GM23248 (cell line): Measurements from ENCODE around the gene SF3B2. TPM values are rescaled to one million over a fixed set of nuclear protein-coding genes. Genes with fewer than 3 reads are reported as not detected.

Experiments used
- DNase-seq: peaks from one replicate; pipeline ENCODE4 v3.0.0-alpha.2; 2015
- H2AFZ ChIP-seq: fragments of 200-600 bp; sonication (generic); 2 replicates; pipeline ENCODE4 v1.6.1; 2016; ENCODE audit warnings: antibody characterized with exemption
- H3F3A ChIP-seq: fragments of 200-600 bp; sonication (generic); 2 replicates; pipeline ENCODE4 v1.6.1; 2016; ENCODE audit warnings: mild to moderate bottlenecking, antibody characterized with exemption, mixed run types; ENCODE audit not compliant: insufficient read depth
- H3K27ac ChIP-seq: fragments of 200-600 bp; sonication (generic); 2 replicates; pipeline ENCODE4 v1.5.1; 2016; ENCODE audit warnings: mild to moderate bottlenecking
- H3K27me3 ChIP-seq: fragments of 200-600 bp; sonication (generic); replicated peaks from 2 replicates; pipeline ENCODE4 v1.6.1; 2016; ENCODE audit warnings: mild to moderate bottlenecking; ENCODE audit not compliant: insufficient read depth
- H3K36me3 ChIP-seq: fragments of 200-600 bp; sonication (generic); 2 replicates; pipeline ENCODE4 v1.6.1; 2016; ENCODE audit warnings: low read depth, mild to moderate bottlenecking
- H3K4me1 ChIP-seq: fragments of 200-600 bp; sonication (generic); 2 replicates; pipeline ENCODE4 v1.6.1; 2016; ENCODE audit warnings: mild to moderate bottlenecking; ENCODE audit not compliant: insufficient read depth
- H3K4me2 ChIP-seq: fragments of 200-600 bp; sonication (generic); one replicate; pipeline ENCODE4 v1.6.1; 2016; ENCODE audit warnings: mild to moderate bottlenecking; ENCODE audit not compliant: unreplicated experiment
- H3K4me3 ChIP-seq: fragments of 200-600 bp; sonication (generic); 2 replicates; pipeline ENCODE4 v1.5.1; 2016; ENCODE audit warnings: mild to moderate bottlenecking
- H3K79me2 ChIP-seq: fragments of 200-600 bp; sonication (generic); 2 replicates; pipeline ENCODE4 v1.6.1; 2016; ENCODE audit warnings: mild to moderate bottlenecking; ENCODE audit not compliant: insufficient read depth
- H3K9ac ChIP-seq: fragments of 200-600 bp; sonication (generic); 2 replicates; pipeline ENCODE4 v1.6.1; 2016; ENCODE audit warnings: mild to moderate bottlenecking
- H3K9me2 ChIP-seq: fragments of 200-600 bp; sonication (generic); 2 replicates; pipeline ENCODE4 v1.6.1; 2016; ENCODE audit warnings: mixed run types, mild to moderate bottlenecking, moderate library complexity; ENCODE audit not compliant: insufficient read depth
- H3K9me3 ChIP-seq: fragments of 200-600 bp; sonication (generic); one replicate; pipeline ENCODE4 v1.6.1; 2017; ENCODE audit warnings: low read depth
- H4K20me1 ChIP-seq: fragments of 200-600 bp; sonication (generic); 2 replicates; pipeline ENCODE4 v1.6.0; 2016; ENCODE audit not compliant: insufficient read depth
- EZH2 ChIP-seq: fragments of 200-600 bp; sonication (generic); IDR thresholded peaks from 2 replicates; pipeline ENCODE4 v1.6.1; 2018; ENCODE audit warnings: antibody characterized with exemption, mild to moderate bottlenecking; ENCODE audit not compliant: insufficient read depth, poor library complexity, severe bottlenecking
- EZH2phosphoT487 ChIP-seq: fragments of 200-600 bp; sonication (generic); IDR thresholded peaks from 2 replicates; pipeline ENCODE4 v1.6.1; 2018; ENCODE audit warnings: antibody characterized with exemption, moderate library complexity, mild to moderate bottlenecking, low read depth; ENCODE audit not compliant: insufficient read depth
- WGBS, 2 experiments: methylation state at CpG; one replicate each; pipeline ENCODE4 v1.1.6; 2015 to 2017; ENCODE audit warnings: low lambda C conversion rate in 2 of 2, low coverage in 1 of 2; ENCODE audit errors: missing lambda C conversion rate in 2 of 2; 5-methylcytosine and 5-hydroxymethylcytosine counted together
- in situ Hi-C: fragments of 300-500 bp; cut with MboI; formaldehyde crosslinking; loops from 2 replicates; pipeline ENCODE4 v1.15.0; 2020
- polyA plus RNA-seq: library from polyadenylated mRNA; unstranded; fragments of >200 nt; fragmentation: Nextera tagmentation; extraction: Ambion mirVana; gene quantifications from 2 replicates; pipeline ENCODE4 v1.2.1, GENCODE V29; 2016
- total RNA-seq: library from RNA; depleted of rRNA; stranded (reverse); fragments of >200 nt; shearing (Covaris generic); gene quantifications from 2 replicates; pipeline ENCODE4 v1.2.3, GENCODE V29; 2014

Gene SF3B2
- total and polyA plus RNA-seq, 2 experiments from 2014 or later, result 117 to 152 TPM

DNA sequence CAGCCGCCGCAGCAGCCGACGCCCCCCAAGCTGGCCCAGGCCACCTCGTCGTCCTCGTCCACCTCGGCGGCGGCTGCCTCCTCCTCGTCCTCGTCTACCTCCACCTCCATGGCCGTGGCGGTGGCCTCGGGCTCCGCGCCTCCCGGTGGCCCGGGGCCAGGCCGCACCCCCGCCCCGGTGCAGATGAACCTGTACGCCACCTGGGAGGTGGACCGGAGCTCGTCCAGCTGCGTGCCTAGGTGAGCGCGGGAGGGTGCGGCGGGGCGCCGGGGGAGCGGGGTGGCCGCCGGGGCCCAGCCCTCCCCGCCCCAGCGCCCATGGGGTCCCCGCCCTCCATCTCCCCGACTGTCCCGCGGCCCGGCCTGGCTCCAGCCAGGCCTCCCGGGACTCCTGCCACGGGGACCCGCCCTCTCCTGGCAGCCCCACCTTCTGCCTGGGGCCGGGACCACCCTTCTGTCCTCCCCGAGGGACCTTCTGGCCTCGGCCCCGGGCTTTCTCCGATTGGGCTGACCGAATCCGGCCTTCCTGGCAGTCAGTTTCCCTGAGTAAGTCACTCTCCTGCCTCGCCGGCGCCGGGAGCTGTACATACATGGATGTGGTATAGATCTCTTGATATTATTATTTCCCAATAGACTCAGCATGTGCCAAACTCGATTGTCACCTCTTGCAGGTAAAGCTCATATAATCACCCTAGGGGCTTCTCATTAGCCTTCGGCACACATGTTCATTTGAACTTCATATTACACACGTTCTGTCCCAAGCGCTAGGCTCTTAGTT, 18.6 kb downstream of the SF3B2 start:
- peak overlapping the region; percentile 57 for H2AFZ ChIP-seq

GRCh38 chr11:66071381-66071801, 19.2 kb downstream of the SF3B2 start:
- peaks cover 13% of the 10 kb centered on the region for H3K4me1 ChIP-seq
- in situ Hi-C loops, result no loop called here
- H4K20me1 ChIP-seq, result 0 out of 2 replicates have a peak, but pooled peaks cover 3% of the 10 kb centered on the region
- H2AFZ ChIP-seq, result peak overlapping the region; percentile 57
- H3K9me3 ChIP-seq, result no peaks in the 10 kb centered on the region
- H3K9ac ChIP-seq, result peak overlapping the region; percentile 87
- peak overlapping the region; percentile 90 for H3K4me3 ChIP-seq
- peak overlapping the region; percentile 62 for H3K27ac ChIP-seq
- H3K27me3 ChIP-seq, result no peaks in the 10 kb centered on the region
- 0 to 3% methylated on average over 2 of the region's 2 CpGs for WGBS, 2 experiments
- H3K79me2 ChIP-seq, result peaks cover 65% of the 10 kb centered on the region
- peak overlapping the region; percentile 100 for H3K4me2 ChIP-seq
- H3K9me2 ChIP-seq, result no peaks in the 10 kb centered on the region
- H3F3A ChIP-seq, result peaks cover 50% of the 10 kb centered on the region
- no peak for TF ChIP-seq EZH2
- TF ChIP-seq EZH2phosphoT487, result no peak
- peaks cover 24% of the 10 kb centered on the region; the same call in 1 of the 2 replicates for H3K36me3 ChIP-seq
- peak; percentile 40 for DNase-seq

More for the DNA sequence above, 18.6 kb downstream of the SF3B2 start:
- peak overlapping the region; percentile 87 for H3K9ac ChIP-seq
- no peak for TF ChIP-seq EZH2phosphoT487
- H3K27me3 ChIP-seq, result no peaks in the 10 kb centered on the region
- H3K4me3 ChIP-seq, result peak overlapping the region; percentile 90
- peaks cover 12% of the 10 kb centered on the region for H3K4me1 ChIP-seq
- peak overlapping the region; percentile 100 for H3K4me2 ChIP-seq
- no peaks in the 10 kb centered on the region for H3K9me3 ChIP-seq
- in situ Hi-C loops, result no loop called here
- peaks cover 24% of the 10 kb centered on the region; the same call in 1 of the 2 replicates for H3K36me3 ChIP-seq
- 1% methylated on average over 28 to 53 of the region's 60 CpGs for WGBS, 2 experiments
- peaks cover 62% of the 10 kb centered on the region for H3K79me2 ChIP-seq
- 0 out of 2 replicates have a peak, but pooled peaks cover 3% of the 10 kb centered on the region for H4K20me1 ChIP-seq
- peak; percentile 84 for DNase-seq
- H3K9me2 ChIP-seq, result no peaks in the 10 kb centered on the region
- peak overlapping the region; percentile 62 for H3K27ac ChIP-seq
- H3F3A ChIP-seq, result peaks cover 54% of the 10 kb centered on the region

GRCh38 chr11:66072081-66072480, 19.9 kb downstream of the SF3B2 start:
- Histone ChIP-seq H2AFZ (no peak overlapping the region), H3K9ac (peak overlapping the region; percentile 87), H3K79me2 (peaks cover 67% of the 10 kb centered on the region), H3K9me3 (no peaks in the 10 kb centered on the region), H3K27ac (peak overlapping the region; percentile 62), H3K4me2 (peak overlapping the region; percentile 100), H4K20me1 (0 out of 2 replicates have a peak, but pooled peaks cover 3% of the 10 kb centered on the region), H3F3A (peaks cover 43% of the 10 kb centered on the region), H3K4me1 (peaks cover 19% of the 10 kb centered on the region), H3K36me3 (peaks cover 24% of the 10 kb centered on the region; the same call in 1 of the 2 replicates), H3K27me3 (no peaks in the 10 kb centered on the region), H3K4me3 (peak overlapping the region; percentile 90), H3K9me2 (no peaks in the 10 kb centered on the region)
- in situ Hi-C loops, result no loop called here
- DNase-seq, result peak; percentile 45
- 56 to 62% methylated on average over 3 of the region's 3 CpGs for WGBS, 2 experiments
- no peak for TF ChIP-seq EZH2
- no peak for TF ChIP-seq EZH2phosphoT487

GRCh38 chr11:66072518-66072917, 20.4 kb downstream of the SF3B2 start:
- Histone ChIP-seq H3K79me2 (peaks cover 71% of the 10 kb centered on the region), H3F3A (peaks cover 40% of the 10 kb centered on the region), H4K20me1 (0 out of 2 replicates have a peak, but pooled peaks cover 3% of the 10 kb centered on the region), H3K9me2 (no peaks in the 10 kb centered on the region), H3K36me3 (peaks cover 24% of the 10 kb centered on the region; the same call in 1 of the 2 replicates), H3K27me3 (no peaks in the 10 kb centered on the region), H2AFZ (no peak overlapping the region), H3K4me2 (peak overlapping the region; percentile 100), H3K4me3 (peak overlapping the region; percentile 90), H3K4me1 (peaks cover 23% of the 10 kb centered on the region), H3K9ac (peak overlapping the region; percentile 87; the same call in 1 of the 2 replicates), H3K9me3 (no peaks in the 10 kb centered on the region), H3K27ac (peak overlapping the region; percentile 62; the same call in 1 of the 2 replicates)
- 74 to 79% methylated on average over 8 of the region's 8 CpGs for WGBS, 2 experiments
- TF ChIP-seq EZH2 (no peak), EZH2phosphoT487 (no peak)
- in situ Hi-C loops, result no loop called here
- DNase-seq, result no peak
